Measurements from ENCODE around the gene NDE1. TPM values are rescaled to one million over a fixed set of nuclear protein-coding genes. Genes with fewer than 3 reads are reported as not detected.

Gene NDE1
- total and polyA plus RNA-seq, 2 experiments from 2014 or later = 10.3 to 11.8 TPM

DNA sequence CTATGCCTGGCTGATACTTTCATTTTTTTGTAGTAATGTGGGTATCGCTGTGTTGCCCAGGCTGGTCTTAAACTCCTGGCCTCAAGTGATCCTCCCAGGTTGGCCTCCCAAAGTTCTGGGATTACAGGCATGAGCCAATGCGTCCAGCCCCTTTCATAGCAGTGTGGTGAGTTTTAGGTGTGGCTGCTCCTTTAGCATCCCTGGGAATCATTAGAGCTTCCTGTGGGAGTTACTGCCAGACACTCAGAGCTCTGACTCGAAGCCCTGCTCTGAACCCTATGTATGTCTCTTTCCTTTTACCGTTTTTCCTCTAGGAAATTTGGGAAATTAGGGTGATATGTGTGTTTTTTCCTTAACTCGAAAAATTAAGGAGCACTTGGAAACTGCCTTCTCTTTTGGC lies 44.5 kb downstream of the NDE1 start:
- Histone ChIP-seq H3K27me3 (no peaks in the 10 kb centered on the region), H3K4me1 (ENCODE audit: insufficient read depth) (no peaks in the 10 kb centered on the region), H3K27ac (no peak overlapping the region), H3K79me2 (no peaks in the 10 kb centered on the region), H3K4me3 (no peak overlapping the region), H4K20me1 (ENCODE audit: insufficient read depth, poor library complexity, severe bottlenecking) (no peaks in the 10 kb centered on the region), H3K9me2 (replicated peaks; ENCODE audit: insufficient read depth) (no peaks in the 10 kb centered on the region), H3K4me2 (no peak overlapping the region), H2AFZ (no peak overlapping the region), H3K9me3 (ENCODE audit: low read depth) (no peaks in the 10 kb centered on the region), H3K36me3 (replicated peaks; ENCODE audit: insufficient read depth, low read depth) (no peaks in the 10 kb centered on the region)
- TF ChIP-seq EZH2 (IDR thresholded peaks at IDR 0.05; ENCODE audit: borderline replicate concordance) (no peak), EZH2phosphoT487 (IDR thresholded peaks at IDR 0.05; ENCODE audit: low read depth, severe bottlenecking, unreplicated experiment) (no peak)
- TF ChIP-seq, protein P1, sequence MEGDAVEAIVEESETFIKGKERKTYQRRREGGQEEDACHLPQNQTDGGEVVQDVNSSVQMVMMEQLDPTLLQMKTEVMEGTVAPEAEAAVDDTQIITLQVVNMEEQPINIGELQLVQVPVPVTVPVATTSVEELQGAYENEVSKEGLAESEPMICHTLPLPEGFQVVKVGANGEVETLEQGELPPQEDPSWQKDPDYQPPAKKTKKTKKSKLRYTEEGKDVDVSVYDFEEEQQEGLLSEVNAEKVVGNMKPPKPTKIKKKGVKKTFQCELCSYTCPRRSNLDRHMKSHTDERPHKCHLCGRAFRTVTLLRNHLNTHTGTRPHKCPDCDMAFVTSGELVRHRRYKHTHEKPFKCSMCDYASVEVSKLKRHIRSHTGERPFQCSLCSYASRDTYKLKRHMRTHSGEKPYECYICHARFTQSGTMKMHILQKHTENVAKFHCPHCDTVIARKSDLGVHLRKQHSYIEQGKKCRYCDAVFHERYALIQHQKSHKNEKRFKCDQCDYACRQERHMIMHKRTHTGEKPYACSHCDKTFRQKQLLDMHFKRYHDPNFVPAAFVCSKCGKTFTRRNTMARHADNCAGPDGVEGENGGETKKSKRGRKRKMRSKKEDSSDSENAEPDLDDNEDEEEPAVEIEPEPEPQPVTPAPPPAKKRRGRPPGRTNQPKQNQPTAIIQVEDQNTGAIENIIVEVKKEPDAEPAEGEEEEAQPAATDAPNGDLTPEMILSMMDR (IDR thresholded peaks at IDR 0.05; ENCODE audit: poor library complexity) = no peak
- 93% methylated on average over 5 of the region's 5 CpGs for WGBS (ENCODE audit: low lambda C conversion rate, missing lambda C conversion rate)
- DNase-seq (ENCODE audit: low spot score) = no peak

DNA sequence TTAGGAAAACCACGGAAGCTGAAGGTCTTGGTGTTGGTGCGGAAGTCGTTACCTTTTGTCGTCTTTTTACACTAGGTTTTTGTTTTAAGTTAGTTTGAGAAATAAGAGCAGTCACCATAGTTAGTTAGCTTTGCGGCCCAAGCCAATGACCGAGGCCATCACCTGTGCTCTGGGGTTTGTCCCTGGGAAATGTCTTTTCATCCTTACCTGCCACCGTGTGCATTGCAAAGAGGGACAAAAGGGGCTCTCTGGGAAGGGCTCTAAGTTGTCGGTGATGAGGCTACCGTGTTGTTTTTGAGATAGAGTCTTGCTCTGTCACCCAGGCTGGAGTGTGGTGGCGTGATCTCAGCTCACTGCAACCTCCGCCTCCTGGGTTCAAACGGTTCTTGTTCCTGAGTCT lies 49.8 kb downstream of the NDE1 start:
- no peaks in the 10 kb centered on the region for H3K9me3 ChIP-seq (ENCODE audit: low read depth)
- no peaks in the 10 kb centered on the region for H3K36me3 ChIP-seq (replicated peaks; ENCODE audit: insufficient read depth, low read depth)
- DNase-seq (ENCODE audit: low spot score) = no peak
- no peak overlapping the region for H2AFZ ChIP-seq
- H3K27me3 ChIP-seq = no peaks in the 10 kb centered on the region
- no peak overlapping the region for H3K27ac ChIP-seq
- H3K9me2 ChIP-seq (replicated peaks; ENCODE audit: insufficient read depth) = no peaks in the 10 kb centered on the region
- H4K20me1 ChIP-seq (ENCODE audit: insufficient read depth, poor library complexity, severe bottlenecking) = no peaks in the 10 kb centered on the region
- over 99% methylated on average over 12 of the region's 12 CpGs for WGBS (ENCODE audit: low lambda C conversion rate, missing lambda C conversion rate)
- H3K4me2 ChIP-seq = no peak overlapping the region
- H3K4me3 ChIP-seq = no peak overlapping the region
- no peaks in the 10 kb centered on the region for H3K79me2 ChIP-seq
- TF ChIP-seq EZH2phosphoT487 (IDR thresholded peaks at IDR 0.05; ENCODE audit: low read depth, severe bottlenecking, unreplicated experiment) = no peak
- no peak for TF ChIP-seq EZH2 (IDR thresholded peaks at IDR 0.05; ENCODE audit: borderline replicate concordance)
- TF ChIP-seq, protein P1 (IDR thresholded peaks at IDR 0.05; ENCODE audit: poor library complexity) = no peak
- H3K4me1 ChIP-seq (ENCODE audit: insufficient read depth) = no peaks in the 10 kb centered on the region

DNA sequence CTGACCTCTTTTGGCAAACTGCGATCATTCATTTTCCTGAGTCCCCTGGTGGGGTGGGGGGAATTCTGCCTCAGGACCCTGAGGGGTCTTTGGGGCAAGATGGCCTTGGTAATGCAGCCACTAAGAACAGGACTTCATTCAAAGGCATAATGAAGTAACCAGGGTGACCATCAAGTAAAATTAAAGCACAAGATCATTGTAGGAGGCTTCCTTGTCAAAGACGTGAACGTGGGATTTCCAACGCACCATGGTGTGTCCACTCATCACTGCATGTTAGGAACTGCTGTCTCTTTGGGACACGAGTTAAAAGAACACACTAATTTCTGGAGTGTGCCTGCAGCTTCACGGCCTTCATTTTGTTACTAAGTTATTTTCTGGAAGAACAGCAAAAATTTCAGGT lies 51.3 kb downstream of the NDE1 start:
- Histone ChIP-seq H3K9me3 (ENCODE audit: low read depth) (no peaks in the 10 kb centered on the region), H2AFZ (no peak overlapping the region), H3K4me2 (no peak overlapping the region), H3K36me3 (replicated peaks; ENCODE audit: insufficient read depth, low read depth) (no peaks in the 10 kb centered on the region), H3K27ac (no peak overlapping the region), H3K79me2 (no peaks in the 10 kb centered on the region), H3K4me1 (ENCODE audit: insufficient read depth) (no peaks in the 10 kb centered on the region), H3K4me3 (no peak overlapping the region), H4K20me1 (ENCODE audit: insufficient read depth, poor library complexity, severe bottlenecking) (no peaks in the 10 kb centered on the region), H3K9me2 (replicated peaks; ENCODE audit: insufficient read depth) (no peaks in the 10 kb centered on the region), H3K27me3 (no peaks in the 10 kb centered on the region)
- no peak for TF ChIP-seq EZH2phosphoT487 (IDR thresholded peaks at IDR 0.05; ENCODE audit: low read depth, severe bottlenecking, unreplicated experiment)
- no peak for TF ChIP-seq EZH2 (IDR thresholded peaks at IDR 0.05; ENCODE audit: borderline replicate concordance)
- TF ChIP-seq, protein P1 (IDR thresholded peaks at IDR 0.05; ENCODE audit: poor library complexity) = no peak
- 96% methylated on average over 6 of the region's 6 CpGs for WGBS (ENCODE audit: low lambda C conversion rate, missing lambda C conversion rate)
- no peak for DNase-seq (ENCODE audit: low spot score)

Data from hepatocyte (in vitro differentiated cells).